HS-5 (cell line): ENCODE results near the gene SORCS2.

Experiments
- DNase-seq: peaks from one replicate; pipeline ENCODE4 v3.0.0-alpha.2; 2012; ENCODE audit warnings: low read depth

Gene SORCS2

GRCh38 chr4:7186516-7187167 lies 5.7 kb upstream of the SORCS2 start:
- no peak for DNase-seq

- DNase-seq = no peak
Measured at GRCh38 chr4:7187168-7187535, 5.2 kb upstream of the SORCS2 start.

GRCh38 chr4:7187691-7188090 lies 4.6 kb upstream of the SORCS2 start:
- DNase-seq = no peak

- DNase-seq = no peak
Measured at GRCh38 chr4:7189066-7189465, 3.3 kb upstream of the SORCS2 start.

GRCh38 chr4:7189475-7190277 lies 2.7 kb upstream of the SORCS2 start:
- DNase-seq = no peak

- no peak for DNase-seq
Measured at GRCh38 chr4:7190278-7190594, 2.1 kb upstream of the SORCS2 start.

GRCh38 chr4:7190691-7191545 lies 1.4 kb upstream of the SORCS2 start:
- DNase-seq = no peak

GRCh38 chr4:7191546-7192251 lies 639 bp upstream of the SORCS2 start:
- DNase-seq = no peak

GRCh38 chr4:7193030-7193958 lies 956 bp downstream of the SORCS2 start:
- no peak for DNase-seq

- no peak for DNase-seq
Measured at GRCh38 chr4:7194251-7195140, 2.2 kb downstream of the SORCS2 start.

- no peak for DNase-seq
Measured at GRCh38 chr4:7195141-7195515, 2.8 kb downstream of the SORCS2 start.

- no peak for DNase-seq
Measured at GRCh38 chr4:7195546-7196287, 3.4 kb downstream of the SORCS2 start.

- no peak for DNase-seq
Measured at GRCh38 chr4:7196288-7196651, 3.9 kb downstream of the SORCS2 start.

- DNase-seq = no peak
Measured at GRCh38 chr4:7196736-7197135, 4.4 kb downstream of the SORCS2 start.

- DNase-seq = no peak
Measured at GRCh38 chr4:7197910-7198309, 5.6 kb downstream of the SORCS2 start.

GRCh38 chr4:7198440-7199128 lies 6.2 kb downstream of the SORCS2 start:
- DNase-seq = no peak

- no peak for DNase-seq
Measured at GRCh38 chr4:7199129-7199725, 6.9 kb downstream of the SORCS2 start.

- no peak for DNase-seq
Measured at GRCh38 chr4:7199771-7200441, 7.6 kb downstream of the SORCS2 start.
